ENCODE results near the gene SUSD4. TPM values are rescaled to one million over a fixed set of nuclear protein-coding genes. Genes with fewer than 3 reads are reported as not detected.
A peak's percentile ranks its signal among the peaks of the same experiment; 100 is the strongest.

The SUSD4 gene
- total and polyA plus RNA-seq, 7 experiments from 2014 or later, result 0.10 to 21.5 (median 7.7) TPM

DNA sequence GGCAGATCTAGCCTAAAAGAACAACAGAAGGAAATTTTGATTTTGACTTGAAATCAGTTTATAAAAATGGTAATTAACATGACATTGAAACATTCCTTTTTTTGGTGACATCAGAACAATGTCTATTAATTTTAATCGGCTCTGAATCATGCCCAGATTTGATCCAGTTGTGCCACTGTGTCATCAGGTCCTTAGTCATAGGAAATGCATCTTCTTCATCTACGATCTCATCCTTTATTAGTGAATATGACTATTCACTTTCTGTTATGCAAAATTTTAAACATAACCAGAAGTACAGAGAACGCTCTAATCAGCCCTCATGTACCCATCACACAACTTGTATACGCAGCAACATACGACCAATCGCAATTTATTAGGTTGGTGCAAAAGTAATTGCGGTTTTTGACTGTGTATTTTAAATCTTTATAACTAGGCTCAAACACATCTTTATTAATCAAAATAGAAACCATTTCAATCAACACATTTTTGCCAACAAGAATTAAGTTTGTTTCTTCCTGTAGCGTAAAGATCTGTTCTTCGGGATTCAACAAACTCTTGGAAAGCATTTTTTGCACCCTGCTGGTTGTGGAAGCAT lies 180.6 kb downstream of the SUSD4 start:
- no peak overlapping the region for H3K27ac ChIP-seq (ENCODE audit: low read depth, low read length)
- ChIA-PET POLR2A (interaction anchor here (0.6 kb wide), 1 partner anchor 13 kb away, joined by 3 read pairs; no protein-coding TSS in a partner anchor), CTCF (no interaction called here)
- peak overlapping the region in 1 of 10 donors; percentile 42 for H3K4me3 Mint-ChIP-seq
- peaks cover 0 to 18% (median 0%) of the 10 kb centered on the region in 5 donors for H3K27me3 Mint-ChIP-seq
- DNase-seq (no peak), ATAC-seq (peak; percentile 11)
- H3K9me3 ChIP-seq (ENCODE audit: control insufficient read depth in 2 of 3, low read length in 3 of 3), result no peaks in the 10 kb centered on the region
- H3K27ac Mint-ChIP-seq, result peak overlapping the region in 1 of 9 donors; percentile 78
- peaks cover 0 to 7% (median 0%) of the 10 kb centered on the region in 11 donors for H3K9me3 Mint-ChIP-seq
- H3K27me3 ChIP-seq (ENCODE audit: control insufficient read depth in 2 of 2, insufficient read depth in 2 of 2, low read length in 2 of 2), result no peaks in the 10 kb centered on the region
- peaks cover 0 to 13% of the 10 kb centered on the region in 2 donors for H3K4me1 ChIP-seq (ENCODE audit: control insufficient read depth in 2 of 2, insufficient read depth in 2 of 2, low read length in 2 of 2)
- intact Hi-C loops (cut with micrococcal nuclease), result no loop called here
- H3K36me3 ChIP-seq (ENCODE audit: control insufficient read depth in 2 of 3, insufficient read depth in 3 of 3, low read length in 3 of 3), result no peaks in the 10 kb centered on the region
- peaks cover 0 to 74% (median 68%) of the 10 kb centered on the region in 7 donors for H3K4me1 Mint-ChIP-seq
- no peaks in the 10 kb centered on the region for H3K36me3 Mint-ChIP-seq
- H3K4me3 ChIP-seq (ENCODE audit: low read length), result no peak overlapping the region

GRCh38 chr1:223180731-223181321 lies 183.2 kb downstream of the SUSD4 start:
- Mint-ChIP-seq H3K4me3 (peak overlapping the region in 5 of 10 donors; percentile 3 to 57 (median 12)), H3K27me3 (peaks cover 0 to 21% (median 0%) of the 10 kb centered on the region in 5 donors), H3K9me3 (peaks cover 0 to 2% (median 0%) of the 10 kb centered on the region in 11 donors), H3K4me1 (peaks cover 0 to 66% (median 56%) of the 10 kb centered on the region in 7 donors), H3K36me3 (no peaks in the 10 kb centered on the region), H3K27ac (peak overlapping the region in 5 of 9 donors; percentile 2 to 78 (median 12))
- intact Hi-C loops (cut with micrococcal nuclease), result no loop called here
- POLR2A ChIA-PET, result interaction anchor here (0.7 to 0.8 kb wide), 2 partner anchors 9 to 142 kb away, joined by 3 read pairs; no protein-coding TSS in a partner anchor
- Histone ChIP-seq H3K4me1 (ENCODE audit: control insufficient read depth in 2 of 2, insufficient read depth in 2 of 2, low read length in 2 of 2) (peaks cover 0 to 13% of the 10 kb centered on the region in 2 donors), H3K4me3 (ENCODE audit: low read length) (no peak overlapping the region), H3K27ac (ENCODE audit: low read depth, low read length) (no peak overlapping the region), H3K9me3 (ENCODE audit: control insufficient read depth in 2 of 3, low read length in 3 of 3) (no peaks in the 10 kb centered on the region), H3K27me3 (ENCODE audit: control insufficient read depth in 2 of 2, insufficient read depth in 2 of 2, low read length in 2 of 2) (no peaks in the 10 kb centered on the region), H3K36me3 (ENCODE audit: control insufficient read depth in 2 of 3, insufficient read depth in 3 of 3, low read length in 3 of 3) (no peaks in the 10 kb centered on the region)
- peak; percentile 80 for ATAC-seq
- no peak for DNase-seq
- CTCF ChIA-PET, result interaction anchor here (0.5 kb wide), 1 partner anchor 44 kb away, joined by 3 read pairs; no protein-coding TSS in a partner anchor

DNA sequence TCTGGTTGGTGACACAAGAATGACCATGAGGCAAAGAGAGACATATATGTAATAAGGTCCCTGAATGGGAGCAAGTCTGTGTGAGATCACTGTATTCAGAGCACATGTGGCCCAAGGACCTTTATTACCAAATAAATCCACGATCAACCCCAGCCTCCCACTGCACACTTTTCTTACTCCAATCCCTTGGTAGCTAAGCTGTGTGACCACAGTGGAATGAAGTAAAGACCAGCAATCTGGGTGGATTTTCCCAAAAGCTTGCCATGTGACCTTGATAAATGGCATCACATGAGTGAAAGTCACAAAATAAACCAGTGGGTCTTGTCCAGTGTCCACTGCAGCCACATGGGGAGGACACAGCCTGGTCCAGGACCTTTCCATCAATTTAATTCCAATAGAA lies 184.2 kb downstream of the SUSD4 start:
- H3K36me3 Mint-ChIP-seq, result no peaks in the 10 kb centered on the region
- ChIA-PET POLR2A (no interaction called here), CTCF (no interaction called here)
- peaks cover 0 to 63% (median 48%) of the 10 kb centered on the region in 7 donors for H3K4me1 Mint-ChIP-seq
- peaks cover 0 to 19% (median 0%) of the 10 kb centered on the region in 5 donors for H3K27me3 Mint-ChIP-seq
- H3K9me3 Mint-ChIP-seq, result peaks cover 0 to 2% (median 0%) of the 10 kb centered on the region in 11 donors
- Histone ChIP-seq H3K27me3 (ENCODE audit: control insufficient read depth in 2 of 2, insufficient read depth in 2 of 2, low read length in 2 of 2) (no peaks in the 10 kb centered on the region), H3K4me3 (ENCODE audit: low read length) (no peak overlapping the region), H3K27ac (ENCODE audit: low read depth, low read length) (no peak overlapping the region), H3K36me3 (ENCODE audit: control insufficient read depth in 2 of 3, insufficient read depth in 3 of 3, low read length in 3 of 3) (no peaks in the 10 kb centered on the region), H3K4me1 (ENCODE audit: control insufficient read depth in 2 of 2, insufficient read depth in 2 of 2, low read length in 2 of 2) (peaks cover 0 to 13% of the 10 kb centered on the region in 2 donors), H3K9me3 (ENCODE audit: control insufficient read depth in 2 of 3, low read length in 3 of 3) (no peaks in the 10 kb centered on the region)
- DNase-seq (no peak), ATAC-seq (no peak)
- peak overlapping the region in 2 of 9 donors; percentile 28 to 66 for H3K27ac Mint-ChIP-seq
- no peak overlapping the region for H3K4me3 Mint-ChIP-seq
- intact Hi-C loops (cut with micrococcal nuclease), result no loop called here

- Histone ChIP-seq H3K9me3 (ENCODE audit: control insufficient read depth in 2 of 3, low read length in 3 of 3) (no peaks in the 10 kb centered on the region), H3K4me3 (ENCODE audit: low read length) (no peak overlapping the region), H3K27me3 (ENCODE audit: control insufficient read depth in 2 of 2, insufficient read depth in 2 of 2, low read length in 2 of 2) (no peaks in the 10 kb centered on the region), H3K4me1 (ENCODE audit: control insufficient read depth in 2 of 2, insufficient read depth in 2 of 2, low read length in 2 of 2) (peaks cover 0 to 13% of the 10 kb centered on the region in 2 donors), H3K27ac (ENCODE audit: low read depth, low read length) (no peak overlapping the region), H3K36me3 (ENCODE audit: control insufficient read depth in 2 of 3, insufficient read depth in 3 of 3, low read length in 3 of 3) (no peaks in the 10 kb centered on the region)
- no peak for DNase-seq
- Mint-ChIP-seq H3K4me1 (peaks cover 0 to 58% (median 44%) of the 10 kb centered on the region in 7 donors), H3K4me3 (no peak overlapping the region), H3K9me3 (peaks cover 0 to 2% (median 0%) of the 10 kb centered on the region in 11 donors), H3K36me3 (no peaks in the 10 kb centered on the region), H3K27ac (peak overlapping the region in 3 of 9 donors; percentile 28 to 66 (median 33)), H3K27me3 (peaks cover 0 to 19% (median 0%) of the 10 kb centered on the region in 5 donors)
- ChIA-PET CTCF (no interaction called here), POLR2A (no interaction called here)
- ATAC-seq, result no peak
- intact Hi-C loops (cut with micrococcal nuclease), result no loop called here
These were observed 184.7 kb downstream of the SUSD4 start for GRCh38 chr1:223179280-223179679.

DNA sequence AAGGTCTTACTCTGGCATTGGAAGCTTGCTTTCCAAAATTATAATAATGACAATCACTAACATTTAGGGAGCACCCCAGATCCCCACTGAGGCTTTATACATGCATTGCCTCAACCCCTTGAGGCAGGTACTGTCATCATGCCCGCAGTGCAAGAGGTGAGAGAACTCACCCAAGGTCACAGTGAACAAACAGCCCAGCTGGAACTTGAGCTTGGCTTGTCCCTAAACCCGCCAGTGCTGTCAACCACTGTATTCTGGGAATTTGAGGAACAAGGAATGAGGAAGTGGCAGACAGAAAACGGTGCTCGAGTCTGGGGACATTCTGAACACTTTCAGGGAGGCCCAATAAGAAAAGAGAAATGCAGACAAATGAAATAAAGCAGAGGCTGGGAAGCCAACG lies 186.3 kb downstream of the SUSD4 start:
- ChIA-PET POLR2A (interaction anchor here (1.1 kb wide), 1 partner anchor 27 kb away, joined by 3 read pairs; no protein-coding TSS in a partner anchor), CTCF (no interaction called here)
- peaks cover 0 to 45% (median 33%) of the 10 kb centered on the region in 7 donors for H3K4me1 Mint-ChIP-seq
- ATAC-seq, result peak; percentile 52
- Histone ChIP-seq H3K27ac (ENCODE audit: low read depth, low read length) (no peak overlapping the region), H3K4me3 (ENCODE audit: low read length) (no peak overlapping the region), H3K9me3 (ENCODE audit: control insufficient read depth in 2 of 3, low read length in 3 of 3) (no peaks in the 10 kb centered on the region), H3K36me3 (ENCODE audit: control insufficient read depth in 2 of 3, insufficient read depth in 3 of 3, low read length in 3 of 3) (no peaks in the 10 kb centered on the region), H3K4me1 (ENCODE audit: control insufficient read depth in 2 of 2, insufficient read depth in 2 of 2, low read length in 2 of 2) (peaks cover 0 to 13% of the 10 kb centered on the region in 2 donors), H3K27me3 (ENCODE audit: control insufficient read depth in 2 of 2, insufficient read depth in 2 of 2, low read length in 2 of 2) (no peaks in the 10 kb centered on the region)
- H3K4me3 Mint-ChIP-seq, result no peak overlapping the region
- H3K9me3 Mint-ChIP-seq, result peaks cover 0 to 2% (median 0%) of the 10 kb centered on the region in 11 donors
- no peak overlapping the region for H3K27ac Mint-ChIP-seq
- intact Hi-C loops (cut with micrococcal nuclease), result no loop called here
- peaks cover 0 to 17% (median 0%) of the 10 kb centered on the region in 5 donors for H3K27me3 Mint-ChIP-seq
- no peak for DNase-seq
- no peaks in the 10 kb centered on the region for H3K36me3 Mint-ChIP-seq

DNA sequence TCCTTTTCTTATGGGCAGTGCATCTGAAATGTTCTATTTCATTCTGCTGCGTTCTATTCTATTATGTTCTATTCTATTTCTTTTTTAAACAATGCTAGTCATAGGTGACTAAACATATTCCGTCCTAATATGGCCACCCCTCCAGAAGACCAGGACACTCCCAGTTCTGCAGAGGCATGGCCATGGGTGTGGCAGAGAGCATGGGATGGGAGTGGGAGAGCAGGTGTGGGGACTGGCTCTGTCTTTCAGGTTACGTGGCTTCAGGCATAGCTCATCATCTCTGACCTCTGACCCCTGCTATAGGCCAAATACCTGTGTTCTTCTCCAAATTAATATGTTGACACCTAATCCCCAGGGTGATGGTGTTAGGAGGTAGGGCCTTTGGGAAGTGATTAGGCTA lies 187.5 kb downstream of the SUSD4 start:
- no peaks in the 10 kb centered on the region for H3K36me3 ChIP-seq (ENCODE audit: control insufficient read depth in 2 of 3, insufficient read depth in 3 of 3, low read length in 3 of 3)
- ATAC-seq (no peak), DNase-seq (no peak)
- Mint-ChIP-seq H3K9me3 (peaks cover 0 to 4% (median 0%) of the 10 kb centered on the region in 11 donors), H3K36me3 (no peaks in the 10 kb centered on the region), H3K4me3 (no peak overlapping the region), H3K27ac (no peak overlapping the region), H3K27me3 (peaks cover 0 to 8% (median 0%) of the 10 kb centered on the region in 5 donors), H3K4me1 (peaks cover 0 to 33% (median 25%) of the 10 kb centered on the region in 7 donors)
- POLR2A ChIA-PET, result interaction anchor here (1.1 kb wide), 1 partner anchor 26 kb away, joined by 3 read pairs; no protein-coding TSS in a partner anchor
- H3K4me3 ChIP-seq (ENCODE audit: low read length), result no peak overlapping the region
- no peaks in the 10 kb centered on the region for H3K27me3 ChIP-seq (ENCODE audit: control insufficient read depth in 2 of 2, insufficient read depth in 2 of 2, low read length in 2 of 2)
- H3K4me1 ChIP-seq (ENCODE audit: control insufficient read depth in 2 of 2, insufficient read depth in 2 of 2, low read length in 2 of 2), result peaks cover 0 to 13% of the 10 kb centered on the region in 2 donors
- CTCF ChIA-PET, result no interaction called here
- no peaks in the 10 kb centered on the region for H3K9me3 ChIP-seq (ENCODE audit: control insufficient read depth in 2 of 3, low read length in 3 of 3)
- H3K27ac ChIP-seq (ENCODE audit: low read depth, low read length), result no peak overlapping the region
- intact Hi-C loops (cut with micrococcal nuclease), result no loop called here

Measured in naive thymus-derived CD4-positive, alpha-beta T cell (primary cell).